HepG2 (cell line): Measurements from ENCODE around the gene VWA3A. TPM values are rescaled to one million over a fixed set of nuclear protein-coding genes. Genes with fewer than 3 reads are reported as not detected.

Experiments used
- GABPB1 ChIP-seq: IDR thresholded peaks from 2 replicates; pipeline ENCODE4 v1.6.1; 2016; ENCODE audit warnings: mild to moderate bottlenecking, missing genetic modification reagents, moderate library complexity, missing compliant biosample characterization
- HOXA3 ChIP-seq: sonication (generic); formaldehyde crosslinking; IDR thresholded peaks from 2 replicates; pipeline ENCODE4 v1.5.0; 2020; ENCODE audit warnings: missing genetic modification reagents
- KLF12 ChIP-seq: sonication (generic); formaldehyde crosslinking; IDR thresholded peaks from 2 replicates; pipeline ENCODE4 v1.4.0; 2020; ENCODE audit warnings: missing genetic modification reagents, borderline replicate concordance
- MBNL3 ChIP-seq: fragments of 250-450 bp; sonication (Bioruptor Pico); conservative IDR thresholded peaks from 2 replicates; pipeline ENCODE4 v1.8.0; 2022; ENCODE audit warnings: mild to moderate bottlenecking, inconsistent platforms
- MXD4 ChIP-seq: IDR thresholded peaks from 2 replicates; pipeline ENCODE4 v1.6.1; 2016; ENCODE audit warnings: mild to moderate bottlenecking, missing biosample characterization, missing genetic modification reagents
- PLRG1 ChIP-seq: fragments of 450-650 bp; conservative IDR thresholded peaks from 2 replicates; pipeline ENCODE4 v1.6.1; 2016
- ZNF296 ChIP-seq: sonication (generic); formaldehyde crosslinking; conservative IDR thresholded peaks from 2 replicates; pipeline ENCODE4 v1.5.0; 2020; ENCODE audit warnings: mild to moderate bottlenecking, missing genetic modification reagents
- ZNF446 ChIP-seq: sonication (generic); formaldehyde crosslinking; IDR thresholded peaks from 2 replicates; pipeline ENCODE4 v1.5.0; 2020; ENCODE audit warnings: mild to moderate bottlenecking, missing genetic modification reagents
- ZNF510 ChIP-seq: sonication (generic); formaldehyde crosslinking; IDR thresholded peaks from 2 replicates; pipeline ENCODE4 v1.4.0; 2020; ENCODE audit warnings: low read depth, mild to moderate bottlenecking, missing genetic modification reagents
- ZNF574 ChIP-seq: sonication (generic); formaldehyde crosslinking; IDR thresholded peaks from 2 replicates; pipeline ENCODE4 v1.4.0; 2020; ENCODE audit warnings: missing genetic modification reagents
- ZNF687 ChIP-seq: sonication (generic); formaldehyde crosslinking; IDR thresholded peaks from 2 replicates; pipeline ENCODE4 v1.5.1; 2020; ENCODE audit warnings: mild to moderate bottlenecking, missing genetic modification reagents, moderate library complexity
- ZNF770 ChIP-seq: sonication (generic); formaldehyde crosslinking; IDR thresholded peaks from 2 replicates; pipeline ENCODE4 v1.5.0; 2020; ENCODE audit warnings: mild to moderate bottlenecking, missing genetic modification reagents
- ZNF784 ChIP-seq: sonication (generic); formaldehyde crosslinking; IDR thresholded peaks from 2 replicates; pipeline ENCODE4 v1.5.1; 2020; ENCODE audit warnings: missing genetic modification reagents, mild to moderate bottlenecking, borderline replicate concordance
- polyA plus RNA-seq, 8 experiments: library from polyadenylated mRNA; depleted of rRNA in 3 of 8; stranded (reverse) in 7 of 8; unstranded in 1 of 8; fragments of >200 nt; fragmentation: Illumina TruSeq in 4 of 8; extraction: Trizol in 4 of 8; gene quantifications; 2 replicates each; pipeline versions ENCODE4 v1.2.1 to v1.2.3, GENCODE V29; 2011 to 2016; ENCODE audit warnings: low read depth in 4 of 8, missing spikeins in 1 of 8, mixed read lengths in 1 of 8; ENCODE audit not compliant: insufficient read depth in 1 of 8
- total RNA-seq, 5 experiments: library from RNA; depleted of rRNA; stranded (reverse); fragments of >200 nt; fragmentation: Illumina TruSeq; extraction: Trizol; gene quantifications; 2 replicates each; pipeline ENCODE4 v1.2.3, GENCODE V29; 2016; ENCODE audit warnings: low read depth in 1 of 5

VWA3A gene
- total and polyA plus RNA-seq, 2 of the 13 experiments (the other 11 are each of a cell fraction or from before 2014, with no cell fraction given), result 0.03 to 0.07 TPM

- peak; percentile 96 for TF ChIP-seq ZNF574 (CRISPR knock-in tag)
- TF ChIP-seq KLF12 (CRISPR knock-in tag), result no peak; the same call in 1 of the 2 replicates
- TF ChIP-seq ZNF687 (CRISPR knock-in tag), result peak; percentile 99
- peak; percentile 69; the same call in 1 of the 2 replicates for TF ChIP-seq ZNF296 (CRISPR knock-in tag)
- peak; percentile 85 for TF ChIP-seq ZNF784 (CRISPR knock-in tag)
- no peak for TF ChIP-seq MBNL3 (CRISPR knock-in tag)
- TF ChIP-seq ZNF446 (CRISPR knock-in tag), result peak; percentile 97
- TF ChIP-seq ZNF510 (CRISPR knock-in tag), result peak; percentile 94
- no peak for TF ChIP-seq PLRG1
- peak; percentile 92 for TF ChIP-seq GABPB1 (CRISPR knock-in tag)
- TF ChIP-seq HOXA3 (CRISPR knock-in tag), result peak; percentile 98
- peak; percentile 99 for TF ChIP-seq MXD4 (CRISPR knock-in tag)
- TF ChIP-seq ZNF770 (CRISPR knock-in tag), result peak; percentile 93
These were observed 113.9 kb downstream of the VWA3A start, which contains the start of gene EEF2K (continued) for GRCh38 chr16:22206013-22206841.
